Neural crest cell (in vitro differentiated cells): ENCODE data around the gene KIF26B. TPM values are rescaled to one million over a fixed set of nuclear protein-coding genes. Genes with fewer than 3 reads are reported as not detected.

Source experiments
- DNase-seq: peaks from one replicate; pipeline ENCODE4 v3.0.0; 2021; ENCODE audit warnings: low read depth, mixed read lengths, low spot score
- H3K27ac Mint-ChIP-seq: one replicate; pipeline ENCODE4 v1.8.0; 2021; ENCODE audit warnings: mild to moderate bottlenecking, mixed read lengths; ENCODE audit not compliant: unreplicated experiment
- H3K27me3 Mint-ChIP-seq: 2 replicates; pipeline ENCODE4 v1.8.0; 2021; ENCODE audit warnings: low read depth, mild to moderate bottlenecking, mixed read lengths
- H3K36me3 Mint-ChIP-seq: 2 replicates; pipeline ENCODE4 v1.8.0; 2021; ENCODE audit warnings: low read depth, mild to moderate bottlenecking, mixed read lengths
- H3K4me1 Mint-ChIP-seq: 2 replicates; pipeline ENCODE4 v1.8.0; 2021; ENCODE audit warnings: mixed read lengths
- H3K4me3 Mint-ChIP-seq: one replicate; pipeline ENCODE4 v1.8.0; 2021; ENCODE audit warnings: mild to moderate bottlenecking, mixed read lengths
- H3K9me3 Mint-ChIP-seq: 2 replicates; pipeline ENCODE4 v1.8.0; 2021; ENCODE audit warnings: mixed read lengths
- CTCF ChIP-seq: fragments of 200-600 bp; sonication (generic); conservative IDR thresholded peaks from 2 replicates; pipeline ENCODE4 v1.5.0; 2021; ENCODE audit warnings: antibody characterized with exemption, mild to moderate bottlenecking
- total RNA-seq: library from RNA; stranded (reverse); gene quantifications from 2 replicates; pipeline ENCODE4 v1.2.1, GENCODE V29; 2021

Gene KIF26B
- total RNA-seq, 1 donor from 2014 or later = 6.2 TPM

GRCh38 chr1:245246433-245246832, 91.6 kb downstream of the KIF26B start:
- TF ChIP-seq CTCF = no peak
- peaks cover 5% of the 10 kb centered on the region for H3K4me1 Mint-ChIP-seq
- no peaks in the 10 kb centered on the region for H3K9me3 Mint-ChIP-seq
- H3K27me3 Mint-ChIP-seq = no peaks in the 10 kb centered on the region
- H3K27ac Mint-ChIP-seq = no peak overlapping the region
- no peak overlapping the region for H3K4me3 Mint-ChIP-seq
- no peaks in the 10 kb centered on the region for H3K36me3 Mint-ChIP-seq
- DNase-seq = no peak

DNA sequence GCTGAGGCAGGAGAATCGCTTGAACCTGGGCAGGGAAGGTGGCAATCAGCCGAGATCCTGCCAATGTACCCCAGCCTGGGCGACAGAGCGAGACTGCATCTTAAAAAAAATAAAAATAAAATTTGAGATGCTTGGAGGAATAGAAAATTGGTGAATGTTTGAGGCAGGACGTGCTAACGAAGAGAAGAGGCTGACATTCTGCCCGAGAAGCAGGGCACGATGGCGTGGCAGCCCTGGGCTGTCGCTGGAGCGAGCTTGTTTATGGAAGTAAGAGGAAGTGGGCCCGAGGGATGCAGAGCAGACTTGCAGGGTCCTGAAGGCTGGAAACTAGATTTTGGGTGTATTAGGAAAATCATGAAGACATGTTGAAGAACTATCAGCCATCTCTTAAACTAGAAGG, 92.6 kb downstream of the KIF26B start:
- H3K36me3 Mint-ChIP-seq = peaks cover 2% of the 10 kb centered on the region
- no peak overlapping the region for H3K27ac Mint-ChIP-seq
- no peaks in the 10 kb centered on the region for H3K27me3 Mint-ChIP-seq
- H3K9me3 Mint-ChIP-seq = peaks cover 1% of the 10 kb centered on the region
- peaks cover 5% of the 10 kb centered on the region for H3K4me1 Mint-ChIP-seq
- TF ChIP-seq CTCF = no peak
- no peak overlapping the region for H3K4me3 Mint-ChIP-seq
- no peak for DNase-seq

DNA sequence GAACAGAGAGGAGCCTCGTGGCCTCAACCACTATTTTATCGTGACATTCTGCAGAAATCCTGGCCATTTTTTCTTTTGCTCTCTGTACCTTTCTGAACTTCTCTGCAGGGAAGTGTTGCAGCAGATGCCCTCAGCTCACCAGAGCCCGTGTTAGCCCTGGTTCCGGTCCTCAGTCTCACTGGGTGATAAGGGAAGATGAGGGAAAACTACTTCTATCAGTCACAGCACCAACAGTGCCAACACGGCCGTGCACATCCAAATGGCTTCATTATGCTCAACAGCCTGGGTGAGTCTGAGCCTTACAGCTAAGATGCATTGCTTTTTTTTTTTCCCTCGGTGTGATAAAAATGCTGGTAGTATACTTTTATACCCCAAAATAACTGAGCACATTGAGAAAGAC, 93.0 kb downstream of the KIF26B start:
- Mint-ChIP-seq H3K9me3 (peaks cover 5% of the 10 kb centered on the region), H3K27me3 (no peaks in the 10 kb centered on the region), H3K27ac (no peak overlapping the region), H3K36me3 (peaks cover 4% of the 10 kb centered on the region), H3K4me1 (peaks cover 5% of the 10 kb centered on the region), H3K4me3 (no peak overlapping the region)
- TF ChIP-seq CTCF = no peak
- no peak for DNase-seq

GRCh38 chr1:245248231-245248731, 93.5 kb downstream of the KIF26B start:
- DNase-seq = no peak
- peaks cover 5% of the 10 kb centered on the region for H3K9me3 Mint-ChIP-seq
- H3K4me3 Mint-ChIP-seq = no peak overlapping the region
- no peak overlapping the region for H3K27ac Mint-ChIP-seq
- no peaks in the 10 kb centered on the region for H3K27me3 Mint-ChIP-seq
- peaks cover 5% of the 10 kb centered on the region for H3K4me1 Mint-ChIP-seq
- peaks cover 4% of the 10 kb centered on the region for H3K36me3 Mint-ChIP-seq
- TF ChIP-seq CTCF = no peak

GRCh38 chr1:245255783-245256182, 101.0 kb downstream of the KIF26B start:
- H3K36me3 Mint-ChIP-seq = peaks cover 4% of the 10 kb centered on the region
- H3K4me3 Mint-ChIP-seq = no peak overlapping the region
- no peaks in the 10 kb centered on the region for H3K27me3 Mint-ChIP-seq
- H3K4me1 Mint-ChIP-seq = peaks cover 12% of the 10 kb centered on the region
- no peak overlapping the region for H3K27ac Mint-ChIP-seq
- TF ChIP-seq CTCF = no peak
- no peak for DNase-seq
- peaks cover 5% of the 10 kb centered on the region for H3K9me3 Mint-ChIP-seq

DNA sequence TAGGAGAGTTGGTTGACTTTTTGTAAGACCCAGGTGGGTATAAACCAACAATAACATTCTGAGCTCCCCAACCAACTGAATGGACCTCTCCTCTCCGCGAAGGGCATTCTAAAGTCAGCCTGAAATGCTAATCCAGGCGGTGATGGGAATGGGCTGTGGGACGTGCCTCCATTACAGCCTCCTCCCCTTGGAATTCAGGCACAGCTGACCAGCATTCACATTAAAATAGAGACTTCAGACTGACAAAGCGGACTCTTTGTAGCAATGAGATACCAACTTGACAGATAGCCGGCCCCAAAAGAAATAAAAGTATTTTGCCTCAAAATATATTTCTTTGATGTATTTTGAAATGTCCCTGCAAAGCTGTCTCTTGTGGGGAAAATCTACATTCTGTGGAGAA, 101.7 kb downstream of the KIF26B start:
- Mint-ChIP-seq H3K9me3 (peaks cover 5% of the 10 kb centered on the region), H3K36me3 (peaks cover 4% of the 10 kb centered on the region), H3K4me1 (peaks cover 12% of the 10 kb centered on the region), H3K27ac (no peak overlapping the region), H3K27me3 (no peaks in the 10 kb centered on the region), H3K4me3 (no peak overlapping the region)
- DNase-seq = no peak
- no peak for TF ChIP-seq CTCF
